Left hindlimb (tissue), 1 donor: Measurements from ENCODE around the gene HOXB13.
A peak's percentile ranks its signal among the peaks of the same experiment; 100 is the strongest.

Experiments
- DNase-seq: peaks from one replicate; pipeline ENCODE4 v3.0.0-alpha.2; 2018

Gene HOXB13

GRCh38 chr17:48704361-48705248 lies 23.9 kb downstream of the HOXB13 start:
- peak; percentile 40 for DNase-seq

- no peak for DNase-seq
Observed at GRCh38 chr17:48701864-48702532, 26.6 kb downstream of the HOXB13 start.

DNA sequence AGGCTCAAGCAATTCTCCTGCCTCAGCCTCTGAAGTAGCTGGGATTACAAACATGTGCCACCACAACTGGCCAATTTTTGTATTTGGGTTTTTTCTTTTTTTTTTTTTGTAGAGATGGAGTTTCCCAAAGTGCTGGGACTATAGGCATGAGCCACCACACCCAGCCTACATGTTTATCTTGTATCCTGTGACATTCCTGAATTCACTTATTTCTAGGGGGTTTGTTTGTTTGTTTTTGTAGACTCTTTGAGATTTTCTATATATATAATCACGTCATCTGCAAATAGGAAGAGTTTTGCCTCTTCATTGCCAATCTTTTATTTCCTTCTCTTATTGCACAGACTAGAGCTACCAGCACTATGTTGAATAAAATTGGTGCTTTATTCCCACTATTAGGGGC lies 35.4 kb downstream of the HOXB13 start:
- DNase-seq: no peak

- no peak for DNase-seq
Observed at GRCh38 chr17:48692049-48692448, 36.5 kb downstream of the HOXB13 start.

- no peak for DNase-seq
Observed at GRCh38 chr17:48690655-48691054, 37.9 kb downstream of the HOXB13 start.

DNA sequence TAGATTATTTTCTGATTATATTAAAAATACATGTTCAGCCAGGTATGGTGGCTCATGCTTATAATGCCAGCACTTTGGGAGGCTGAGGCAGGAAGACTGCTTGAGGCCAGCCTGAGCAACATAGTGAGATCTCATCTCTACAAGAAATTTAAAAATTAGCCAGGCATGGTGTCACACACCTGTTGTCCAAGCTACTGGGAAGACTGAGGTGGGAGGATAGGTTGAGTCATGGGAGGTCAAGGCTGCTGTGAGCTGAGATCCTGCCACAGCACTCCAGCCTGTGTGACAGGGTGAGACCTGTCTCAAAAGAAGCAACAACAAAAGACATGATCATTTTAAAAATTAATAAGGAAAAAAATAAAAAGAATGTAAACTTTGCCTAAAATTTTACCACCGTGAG lies 46.9 kb downstream of the HOXB13 start:
- no peak for DNase-seq

- no peak for DNase-seq
Observed at GRCh38 chr17:48679385-48680096, 49.0 kb downstream of the HOXB13 start.

GRCh38 chr17:48678141-48678971 lies 50.2 kb downstream of the HOXB13 start:
- peak; percentile 52 for DNase-seq

GRCh38 chr17:48676963-48677558 lies 51.5 kb downstream of the HOXB13 start:
- DNase-seq: no peak
